GM19239 (cell line): ENCODE results near the gene C9orf153.
"Not testable (repeated sequence)": the region's sequence is repeated elsewhere in the genome, so short reads cannot be mapped to it uniquely, and the experiment has no call there.

ENCODE experiments used
- DNase-seq: peaks from one replicate; pipeline ENCODE4 v3.0.0; 2011; ENCODE audit warnings: low spot score; ENCODE audit not compliant: insufficient read length
- FAIRE-seq: peaks from 2 replicates; lab custom pipeline; 2011; peaks lifted over from hg19 to GRCh38; lab: Jason Lieb, UNC

C9orf153 gene

GRCh38 chr9:86259557-86259956 lies at the start of gene C9orf153:
Gene C9orf153, minus strand, starts transcription at chr9:86259657. Its CDS starts 30,054 bp downstream, at chr9:86229603.
- DNase-seq, result no peak
- no peak for FAIRE-seq

- no peak for DNase-seq
- no peak for FAIRE-seq
These were observed 49.2 kb upstream of the C9orf153 start for GRCh38 chr9:86308687-86309086.

GRCh38 chr9:86304236-86304730 lies 44.8 kb upstream of the C9orf153 start:
- DNase-seq (no peak), FAIRE-seq (no peak)

- DNase-seq (no peak), FAIRE-seq (no peak)
These were observed 44.0 kb upstream of the C9orf153 start for GRCh38 chr9:86303316-86303975.

GRCh38 chr9:86301686-86302085 lies 42.2 kb upstream of the C9orf153 start:
- no peak for FAIRE-seq
- DNase-seq, result no peak

GRCh38 chr9:86300701-86301100 lies 41.2 kb upstream of the C9orf153 start:
- DNase-seq, result no peak
- FAIRE-seq, result no peak

- no peak for FAIRE-seq
- DNase-seq, result no peak
These were observed 39.4 kb upstream of the C9orf153 start for GRCh38 chr9:86298873-86299272.

- FAIRE-seq, DNase-seq: not testable (repeated sequence)
These were observed 30.9 kb upstream of the C9orf153 start for GRCh38 chr9:86290341-86290740.

GRCh38 chr9:86288499-86289198 lies 29.2 kb upstream of the C9orf153 start:
- FAIRE-seq, result no peak
- no peak for DNase-seq

GRCh38 chr9:86287013-86287412 lies 27.6 kb upstream of the C9orf153 start:
- FAIRE-seq, result peak; percentile 33
- no peak for DNase-seq

GRCh38 chr9:86286278-86286677 lies 26.8 kb upstream of the C9orf153 start:
- no peak for DNase-seq
- FAIRE-seq, result no peak

GRCh38 chr9:86285261-86285660 lies 25.8 kb upstream of the C9orf153 start:
- no peak for FAIRE-seq
- DNase-seq, result no peak

GRCh38 chr9:86282979-86283535 lies 23.6 kb upstream of the C9orf153 start:
- FAIRE-seq, result no peak
- DNase-seq, result no peak

GRCh38 chr9:86282077-86282978 lies 22.9 kb upstream of the C9orf153 start, which contains the start of gene ISCA1:
Gene ISCA1, minus strand, starts transcription at chr9:86282538. Its CDS starts 80 bp downstream, at chr9:86282458.
- DNase-seq, result peak; percentile 69
- peak; percentile 56 for FAIRE-seq

- peak; percentile 12 for DNase-seq
- FAIRE-seq, result no peak
These were observed 22.2 kb upstream of the C9orf153 start for GRCh38 chr9:86281593-86282076.

- no peak for FAIRE-seq
- DNase-seq, result no peak
These were observed 21.1 kb upstream of the C9orf153 start for GRCh38 chr9:86280580-86280979.

GRCh38 chr9:86279839-86280238 lies 20.4 kb upstream of the C9orf153 start:
- DNase-seq (no peak), FAIRE-seq (no peak)

GRCh38 chr9:86277072-86277471 lies 17.6 kb upstream of the C9orf153 start:
- FAIRE-seq (no peak), DNase-seq (no peak)

- no peak for DNase-seq
- FAIRE-seq, result no peak
These were observed 16.5 kb upstream of the C9orf153 start for GRCh38 chr9:86275962-86276361.
